ENCODE measurements around the gene HPD. TPM values are rescaled to one million over a fixed set of nuclear protein-coding genes. Genes with fewer than 3 reads are reported as not detected.
A peak's percentile ranks its signal among the peaks of the same experiment; 100 is the strongest.

HPD gene
- total and polyA plus RNA-seq, 2 donors (not counting 1 experiment from before 2014, with no cell fraction given), result 0.17 to 0.36 TPM

- Histone ChIP-seq H3K27ac (ENCODE audit: insufficient read depth, low read length) (no peak overlapping the region), H3K36me3 (ENCODE audit: control insufficient read depth, insufficient read depth, low read length) (peaks cover 29% of the 10 kb centered on the region)
Observed at GRCh38 chr12:121899590-121899989, 40.9 kb upstream of the HPD start.

GRCh38 chr12:121898287-121898686, 39.6 kb upstream of the HPD start:
- Histone ChIP-seq H3K79me2 (ENCODE audit: control insufficient read depth, insufficient read depth, low read length) (peaks cover 28% of the 10 kb centered on the region), H3K4me2 (ENCODE audit: extremely low read depth, insufficient read depth, low read length) (no peak overlapping the region), H3K4me1 (ENCODE audit: control insufficient read depth, extremely low read depth, insufficient read depth, low read length) (peaks cover 12% of the 10 kb centered on the region), H3K27me3 (ENCODE audit: control insufficient read depth, insufficient read depth, low read length) (no peaks in the 10 kb centered on the region), H3K27ac (ENCODE audit: insufficient read depth, low read length) (no peak overlapping the region), H3K9ac (ENCODE audit: insufficient read depth, low read length) (no peak overlapping the region), H3K4me3 (replicated peaks in 1 of 4; ENCODE audit: control extremely low read depth in 1 of 4, insufficient read depth in 1 of 4, low read depth in 3 of 4, low read length in 4 of 4) (no peak overlapping the region), H3K9me3 (ENCODE audit: control insufficient read depth, insufficient read depth, low read depth, low read length) (no peaks in the 10 kb centered on the region), H2AFZ (ENCODE audit: low read length) (no peak overlapping the region), H4K20me1 (ENCODE audit: control insufficient read depth, extremely low read depth, insufficient read depth, low read length) (no peaks in the 10 kb centered on the region), H3K36me3 (ENCODE audit: control insufficient read depth, insufficient read depth, low read length) (peaks cover 27% of the 10 kb centered on the region)
- TF ChIP-seq, protein P1, sequence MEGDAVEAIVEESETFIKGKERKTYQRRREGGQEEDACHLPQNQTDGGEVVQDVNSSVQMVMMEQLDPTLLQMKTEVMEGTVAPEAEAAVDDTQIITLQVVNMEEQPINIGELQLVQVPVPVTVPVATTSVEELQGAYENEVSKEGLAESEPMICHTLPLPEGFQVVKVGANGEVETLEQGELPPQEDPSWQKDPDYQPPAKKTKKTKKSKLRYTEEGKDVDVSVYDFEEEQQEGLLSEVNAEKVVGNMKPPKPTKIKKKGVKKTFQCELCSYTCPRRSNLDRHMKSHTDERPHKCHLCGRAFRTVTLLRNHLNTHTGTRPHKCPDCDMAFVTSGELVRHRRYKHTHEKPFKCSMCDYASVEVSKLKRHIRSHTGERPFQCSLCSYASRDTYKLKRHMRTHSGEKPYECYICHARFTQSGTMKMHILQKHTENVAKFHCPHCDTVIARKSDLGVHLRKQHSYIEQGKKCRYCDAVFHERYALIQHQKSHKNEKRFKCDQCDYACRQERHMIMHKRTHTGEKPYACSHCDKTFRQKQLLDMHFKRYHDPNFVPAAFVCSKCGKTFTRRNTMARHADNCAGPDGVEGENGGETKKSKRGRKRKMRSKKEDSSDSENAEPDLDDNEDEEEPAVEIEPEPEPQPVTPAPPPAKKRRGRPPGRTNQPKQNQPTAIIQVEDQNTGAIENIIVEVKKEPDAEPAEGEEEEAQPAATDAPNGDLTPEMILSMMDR (conservative IDR thresholded peaks at IDR 0.05 in 1 of 2, IDR thresholded peaks at IDR 0.05 in 1 of 2; ENCODE audit: low read depth in 1 of 2, low read length in 2 of 2), result no peak
- no peak for TF ChIP-seq EZH2 (IDR thresholded peaks at IDR 0.05; ENCODE audit: low read length, missing control alignments)
- no peak for DNase-seq (ENCODE audit: low read depth in 2 of 2)

More at GRCh38 chr12:121899590-121899989, 40.9 kb upstream of the HPD start:
- no peak overlapping the region for H3K4me2 ChIP-seq (ENCODE audit: extremely low read depth, insufficient read depth, low read length)
- H3K9ac ChIP-seq (ENCODE audit: insufficient read depth, low read length), result no peak overlapping the region
- no peaks in the 10 kb centered on the region for H4K20me1 ChIP-seq (ENCODE audit: control insufficient read depth, extremely low read depth, insufficient read depth, low read length)
- no peak overlapping the region for H2AFZ ChIP-seq (ENCODE audit: low read length)
- H3K4me1 ChIP-seq (ENCODE audit: control insufficient read depth, extremely low read depth, insufficient read depth, low read length), result no peaks in the 10 kb centered on the region
- no peak for DNase-seq (ENCODE audit: low read depth in 2 of 2)
- no peaks in the 10 kb centered on the region for H3K27me3 ChIP-seq (ENCODE audit: control insufficient read depth, insufficient read depth, low read length)
- no peaks in the 10 kb centered on the region for H3K9me3 ChIP-seq (ENCODE audit: control insufficient read depth, insufficient read depth, low read depth, low read length)
- H3K79me2 ChIP-seq (ENCODE audit: control insufficient read depth, insufficient read depth, low read length), result peaks cover 16% of the 10 kb centered on the region
- no peak overlapping the region for H3K4me3 ChIP-seq (replicated peaks in 1 of 4; ENCODE audit: control extremely low read depth in 1 of 4, insufficient read depth in 1 of 4, low read depth in 3 of 4, low read length in 4 of 4)
- TF ChIP-seq EZH2 (IDR thresholded peaks at IDR 0.05; ENCODE audit: low read length, missing control alignments), result no peak
- TF ChIP-seq, protein P1 (conservative IDR thresholded peaks at IDR 0.05 in 1 of 2, IDR thresholded peaks at IDR 0.05 in 1 of 2; ENCODE audit: low read depth in 1 of 2, low read length in 2 of 2), result no peak

DNA sequence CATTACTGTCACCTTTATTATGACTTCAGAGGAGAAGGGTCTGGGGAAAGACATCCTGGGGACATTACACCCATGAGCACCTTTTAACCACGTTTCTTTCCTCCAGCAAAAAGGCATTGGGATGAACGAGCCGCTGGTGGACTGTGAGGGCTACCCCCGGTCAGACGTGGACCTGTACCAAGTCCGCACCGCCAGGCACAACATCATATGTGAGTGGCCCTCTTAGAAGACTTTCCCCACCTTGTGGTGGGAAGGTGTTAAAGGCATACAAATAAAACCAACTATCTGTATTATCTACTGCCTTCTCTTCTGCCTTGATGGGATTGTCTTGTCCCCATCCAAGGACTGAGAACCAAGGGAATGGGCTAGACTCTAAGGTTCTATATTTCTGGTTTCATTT, 36.0 kb upstream of the HPD start:
- Histone ChIP-seq H3K4me3 (replicated peaks in 1 of 4; ENCODE audit: control extremely low read depth in 1 of 4, insufficient read depth in 1 of 4, low read depth in 3 of 4, low read length in 4 of 4) (peak overlapping the region in 1 of 4 experiments; percentile 21), H2AFZ (ENCODE audit: low read length) (no peak overlapping the region), H3K4me1 (ENCODE audit: control insufficient read depth, extremely low read depth, insufficient read depth, low read length) (peaks cover 17% of the 10 kb centered on the region), H3K4me2 (ENCODE audit: extremely low read depth, insufficient read depth, low read length) (no peak overlapping the region), H3K79me2 (ENCODE audit: control insufficient read depth, insufficient read depth, low read length) (peaks cover 55% of the 10 kb centered on the region), H3K27me3 (ENCODE audit: control insufficient read depth, insufficient read depth, low read length) (no peaks in the 10 kb centered on the region), H4K20me1 (ENCODE audit: control insufficient read depth, extremely low read depth, insufficient read depth, low read length) (no peaks in the 10 kb centered on the region), H3K9ac (ENCODE audit: insufficient read depth, low read length) (no peak overlapping the region), H3K27ac (ENCODE audit: insufficient read depth, low read length) (peak overlapping the region; percentile 34), H3K9me3 (ENCODE audit: control insufficient read depth, insufficient read depth, low read depth, low read length) (no peaks in the 10 kb centered on the region), H3K36me3 (ENCODE audit: control insufficient read depth, insufficient read depth, low read length) (peaks cover 15% of the 10 kb centered on the region)
- DNase-seq (ENCODE audit: low read depth in 2 of 2), result peak; percentile 47 to 55
- no peak for TF ChIP-seq EZH2 (IDR thresholded peaks at IDR 0.05; ENCODE audit: low read length, missing control alignments)
- TF ChIP-seq, protein P1 (conservative IDR thresholded peaks at IDR 0.05 in 1 of 2, IDR thresholded peaks at IDR 0.05 in 1 of 2; ENCODE audit: low read depth in 1 of 2, low read length in 2 of 2), result peak; percentile 9 to 27

Data from fibroblast of lung (primary cell).